CD4-positive, alpha-beta T cell treated with Interleukin-21 for 1 hour (primary cell): ENCODE measurements around the gene CCL28.
"Not testable (repeated sequence)": the region's sequence is repeated elsewhere in the genome, so short reads cannot be mapped to it uniquely, and the experiment has no call there.

Experiments
- DNase-seq: peaks from one replicate; pipeline ENCODE4 v3.0.0-alpha.2; 2020

The CCL28 gene

DNA sequence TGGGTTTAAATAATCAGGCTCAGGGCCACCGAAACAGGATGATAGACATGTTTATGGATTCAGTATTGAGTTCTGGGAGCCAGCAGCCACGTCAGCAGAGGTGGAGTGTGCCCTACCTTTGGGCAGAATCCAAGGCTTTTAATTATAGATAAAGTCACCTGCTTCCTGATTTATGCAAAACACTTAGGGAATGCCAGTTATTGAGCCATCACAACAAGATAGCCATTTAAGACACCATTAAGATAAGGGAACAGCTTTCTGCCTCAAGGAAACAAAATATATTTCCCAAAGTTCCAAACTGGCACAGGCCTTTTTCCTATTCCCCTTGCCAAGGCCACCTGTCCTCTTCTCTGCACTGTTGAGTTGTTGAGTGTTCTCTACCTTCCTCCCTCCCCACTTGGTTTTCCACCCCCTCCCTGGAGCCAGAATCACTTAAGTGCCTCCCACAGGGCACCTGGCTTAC, 2.4 kb downstream of the CCL28 start:
- DNase-seq, result no peak

DNA sequence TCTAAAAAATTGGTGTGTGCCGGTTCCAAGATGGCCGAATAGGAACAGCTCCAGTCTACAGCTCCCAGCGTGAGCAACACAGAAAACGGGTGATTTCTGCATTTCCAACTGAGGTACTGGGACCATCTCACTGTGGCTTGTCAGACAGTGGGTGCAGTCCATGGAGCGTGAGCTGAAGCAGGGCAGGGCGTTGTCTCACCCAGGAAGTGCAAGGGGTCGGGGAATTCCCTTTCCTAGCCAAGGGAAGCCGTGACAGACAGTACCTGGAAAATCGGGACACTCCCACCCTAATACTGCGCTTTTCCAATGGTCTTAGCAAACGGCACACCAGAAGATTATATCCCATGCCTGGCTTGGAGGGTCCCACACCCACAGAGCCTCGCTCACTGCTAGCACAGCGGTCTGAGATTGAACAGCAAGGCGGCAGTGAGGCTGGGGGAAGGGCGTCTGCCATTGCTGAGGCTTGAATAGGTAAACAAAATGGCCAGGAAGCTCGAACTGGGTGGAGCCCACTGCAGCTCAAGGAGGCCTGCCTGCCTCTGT, 9.6 kb downstream of the CCL28 start:
- DNase-seq, result not testable (repeated sequence)

DNA sequence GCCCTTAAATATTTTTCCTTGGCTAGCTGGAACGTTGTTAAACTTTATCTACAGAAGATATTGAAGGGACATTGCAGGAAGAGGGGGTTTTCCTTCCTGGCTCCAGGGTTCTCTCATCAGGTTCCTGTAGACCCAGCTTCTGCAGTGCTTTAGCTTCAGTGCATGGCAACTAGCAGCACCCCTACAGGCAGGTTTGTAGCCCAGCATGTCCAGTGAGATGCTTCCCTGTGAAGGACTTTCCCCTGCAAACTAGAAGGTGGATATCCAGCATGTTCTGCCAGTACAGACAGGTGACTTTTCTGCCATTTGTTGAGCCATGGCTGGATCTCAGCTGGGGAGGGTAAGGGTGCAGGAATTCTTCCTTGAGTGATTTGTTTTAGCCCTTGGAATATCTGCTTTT, 10.4 kb downstream of the CCL28 start:
- no peak for DNase-seq

DNA sequence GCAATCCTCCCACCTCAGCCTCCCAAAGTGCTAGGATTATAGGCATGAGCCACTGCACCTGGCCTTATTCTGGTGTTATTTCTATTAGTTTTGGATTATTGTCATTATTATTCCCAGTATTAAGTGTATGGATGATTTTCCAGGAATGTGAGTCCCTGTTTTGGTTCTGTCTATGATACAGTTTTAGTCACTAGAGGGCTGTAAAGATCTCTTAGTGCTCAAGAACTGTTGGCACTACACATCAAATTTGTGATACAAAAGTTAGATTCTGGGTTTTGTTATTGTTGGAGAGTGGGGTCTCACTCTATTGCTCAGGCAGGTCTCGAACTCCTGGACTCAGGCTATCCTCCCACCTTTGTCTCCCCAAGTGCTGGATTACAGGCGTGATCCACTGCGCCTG, 12.1 kb downstream of the CCL28 start:
- no peak for DNase-seq

DNA sequence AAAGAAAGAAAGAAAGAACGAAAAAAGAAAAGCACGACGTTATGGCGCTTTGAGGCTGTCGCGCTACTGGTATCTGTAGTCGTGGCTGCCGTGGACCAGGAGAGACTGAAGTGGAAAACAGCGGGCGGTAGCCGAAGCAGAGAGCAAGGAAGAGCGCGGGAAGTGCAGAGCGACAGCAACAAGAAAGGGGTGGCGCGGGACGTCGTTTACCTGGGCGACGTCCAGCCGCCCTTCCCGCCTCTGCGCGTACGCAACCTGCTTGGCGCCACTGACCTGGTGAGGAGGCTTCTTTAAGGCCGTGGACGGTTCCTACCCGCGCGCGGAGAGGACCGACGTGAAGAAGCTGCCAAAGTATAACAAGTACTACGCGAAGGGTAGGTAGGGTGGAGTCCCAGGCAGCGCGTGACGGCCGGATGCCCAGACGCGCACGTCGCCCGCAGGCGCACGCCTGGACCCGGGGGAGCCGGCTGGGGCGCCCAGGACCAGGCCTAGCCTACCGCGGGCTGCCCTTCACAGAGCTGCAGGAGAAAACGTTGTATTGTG, 15.4 kb downstream of the CCL28 start:
- peak; percentile 60 for DNase-seq

DNA sequence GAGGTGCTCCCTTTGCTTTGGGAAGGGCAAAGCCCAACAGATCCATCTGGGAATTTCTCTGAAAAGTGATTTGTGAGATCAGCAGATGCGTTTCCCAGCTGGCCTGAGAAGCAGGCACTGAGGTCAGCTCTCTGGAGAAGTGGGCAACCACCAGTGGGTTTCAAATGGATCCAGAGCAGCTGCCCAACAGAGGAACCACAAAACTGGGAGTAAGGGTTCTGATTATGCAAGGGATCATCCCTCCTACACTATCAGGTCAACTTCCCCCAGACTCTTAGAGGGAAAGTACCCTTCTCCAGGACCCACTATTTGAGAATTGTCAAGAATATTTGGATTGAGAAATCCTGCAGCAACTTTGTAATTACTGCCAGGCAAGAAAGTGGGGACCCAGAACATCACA, 21.7 kb downstream of the CCL28 start:
- no peak for DNase-seq

DNA sequence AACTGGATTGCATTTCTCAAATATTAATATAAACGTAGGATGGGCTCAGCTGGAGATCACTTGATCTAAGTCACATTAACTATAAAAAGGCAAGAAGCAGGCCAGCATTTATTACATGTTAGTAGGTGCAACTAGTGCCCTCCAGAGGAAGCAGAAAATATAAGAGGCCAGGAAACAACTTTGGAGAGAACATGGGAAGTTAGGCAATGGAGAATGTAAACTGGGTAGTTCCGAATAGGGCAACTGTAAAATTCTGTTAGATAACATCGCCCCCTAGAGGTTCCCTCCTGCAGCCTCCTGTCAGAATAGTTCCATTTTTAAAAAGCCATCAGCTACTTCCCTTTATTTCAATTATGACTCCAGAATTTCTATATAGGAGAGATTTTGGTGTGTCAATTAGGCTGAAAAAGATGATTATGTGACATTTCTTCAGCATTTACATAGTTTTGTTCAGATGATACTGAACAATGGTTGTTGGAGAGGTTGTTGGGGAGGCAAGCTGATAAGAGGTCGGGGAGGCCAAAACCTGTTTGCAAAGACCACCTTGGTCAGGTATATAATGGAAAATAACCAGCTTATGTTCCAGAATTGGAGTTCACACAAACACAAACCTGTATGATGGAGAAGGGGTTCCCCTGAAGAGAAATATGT, 22.4 kb downstream of the CCL28 start:
- peak; percentile 68 for DNase-seq

DNA sequence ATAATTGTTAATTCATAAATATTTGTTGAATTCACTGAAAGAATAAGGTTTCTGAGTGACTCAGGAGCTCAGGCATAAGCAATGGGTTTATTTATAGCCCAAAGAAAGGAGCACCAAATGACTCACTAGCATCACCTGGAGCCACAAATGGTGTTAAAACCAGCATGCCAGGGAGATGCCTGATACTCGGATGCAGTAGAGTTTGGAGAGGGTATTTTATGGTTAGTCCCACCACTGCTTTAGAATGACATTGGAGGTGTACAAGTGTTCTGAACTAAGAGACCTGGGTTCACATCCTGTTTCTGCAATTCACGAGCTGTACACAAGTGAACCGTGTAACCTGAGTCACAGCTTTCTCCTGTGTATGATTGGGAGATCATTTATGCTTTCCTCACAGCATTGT, 25.2 kb downstream of the CCL28 start:
- no peak for DNase-seq

DNA sequence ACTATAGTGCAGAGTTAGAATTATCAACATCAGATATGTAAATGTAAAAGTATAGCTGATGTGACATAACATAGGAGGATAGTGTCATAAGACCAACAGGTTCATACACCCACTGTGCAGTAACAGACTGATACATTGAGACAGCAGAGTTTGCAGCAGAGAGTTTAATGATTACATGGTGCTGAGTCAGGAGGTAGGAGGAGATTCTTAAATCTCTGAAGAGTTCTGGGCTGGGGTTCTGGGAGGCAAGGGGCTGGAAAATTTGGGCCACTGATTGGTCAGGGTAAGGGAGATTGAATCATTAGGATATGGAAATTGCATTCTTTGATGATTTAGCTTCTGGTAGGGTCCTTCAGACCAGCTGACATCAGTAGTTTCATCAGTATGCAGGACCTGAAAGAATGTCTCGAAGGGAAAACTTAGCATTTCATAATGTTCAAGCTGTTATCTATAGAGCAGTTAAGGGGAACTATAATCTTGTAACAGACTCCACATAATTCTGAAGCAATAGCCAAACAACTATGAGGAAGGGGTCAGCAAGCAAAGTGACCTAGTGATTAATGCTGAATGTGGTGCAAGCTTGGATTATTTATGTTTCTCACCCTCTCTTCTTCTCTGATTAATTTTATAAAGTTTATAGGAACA, 35.6 kb downstream of the CCL28 start:
- DNase-seq, result no peak

DNA sequence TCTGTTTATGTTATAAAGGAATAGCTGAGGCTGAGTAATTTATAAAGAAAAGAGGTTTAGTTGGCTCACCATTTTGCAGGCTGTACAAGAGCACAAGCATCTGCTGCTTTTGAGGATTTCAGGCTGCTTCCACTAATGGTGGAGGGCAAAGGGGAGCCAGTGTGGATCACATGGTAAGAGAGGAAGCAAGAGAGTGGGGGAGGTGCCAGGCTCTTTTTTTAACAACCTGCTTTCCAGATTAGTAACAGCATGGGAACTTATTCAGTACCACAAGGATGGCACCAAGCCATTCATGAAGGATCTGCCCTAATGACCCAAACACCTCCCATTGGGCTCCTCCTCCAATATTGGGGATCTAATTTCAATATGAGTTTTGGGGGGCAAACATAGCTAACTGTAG, 40.4 kb downstream of the CCL28 start:
- DNase-seq, result no peak

DNA sequence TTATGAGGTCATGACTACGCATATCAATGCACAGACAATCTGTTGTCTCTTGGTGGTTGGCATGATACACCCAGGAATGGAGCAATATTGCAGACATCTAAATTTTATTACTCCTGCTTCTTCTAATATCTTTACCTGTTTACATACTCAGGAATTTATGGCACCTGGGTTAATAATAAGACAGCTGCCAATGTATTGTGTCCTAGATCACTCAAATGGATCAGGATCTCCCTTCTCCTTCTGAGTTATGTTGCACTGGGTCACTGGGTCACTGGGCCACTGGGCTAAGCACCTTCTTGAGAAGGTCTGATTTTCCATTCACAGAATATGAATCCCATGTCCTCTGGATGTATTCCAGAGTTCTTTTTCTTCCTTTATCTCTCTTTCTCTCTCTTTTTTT, 41.8 kb downstream of the CCL28 start:
- DNase-seq, result no peak

DNA sequence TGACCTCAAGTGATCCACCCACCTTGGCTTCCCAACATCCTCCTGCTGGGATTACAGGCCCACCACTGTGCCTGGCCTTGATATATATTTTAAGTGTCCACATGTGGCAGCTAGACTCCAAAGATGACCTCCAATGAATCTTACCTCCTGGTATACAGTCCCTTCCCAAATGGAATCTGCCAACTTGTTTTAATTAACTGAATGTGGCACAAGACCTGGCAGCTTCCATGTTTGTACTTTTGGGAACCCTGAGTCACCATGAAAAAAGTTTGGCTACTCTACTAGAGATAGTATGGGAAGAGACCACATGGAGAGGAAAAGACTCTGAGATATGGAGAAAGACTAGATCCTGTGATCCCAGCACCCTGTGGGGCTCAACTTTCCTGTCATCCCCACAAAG, 42.5 kb downstream of the CCL28 start:
- DNase-seq, result no peak

DNA sequence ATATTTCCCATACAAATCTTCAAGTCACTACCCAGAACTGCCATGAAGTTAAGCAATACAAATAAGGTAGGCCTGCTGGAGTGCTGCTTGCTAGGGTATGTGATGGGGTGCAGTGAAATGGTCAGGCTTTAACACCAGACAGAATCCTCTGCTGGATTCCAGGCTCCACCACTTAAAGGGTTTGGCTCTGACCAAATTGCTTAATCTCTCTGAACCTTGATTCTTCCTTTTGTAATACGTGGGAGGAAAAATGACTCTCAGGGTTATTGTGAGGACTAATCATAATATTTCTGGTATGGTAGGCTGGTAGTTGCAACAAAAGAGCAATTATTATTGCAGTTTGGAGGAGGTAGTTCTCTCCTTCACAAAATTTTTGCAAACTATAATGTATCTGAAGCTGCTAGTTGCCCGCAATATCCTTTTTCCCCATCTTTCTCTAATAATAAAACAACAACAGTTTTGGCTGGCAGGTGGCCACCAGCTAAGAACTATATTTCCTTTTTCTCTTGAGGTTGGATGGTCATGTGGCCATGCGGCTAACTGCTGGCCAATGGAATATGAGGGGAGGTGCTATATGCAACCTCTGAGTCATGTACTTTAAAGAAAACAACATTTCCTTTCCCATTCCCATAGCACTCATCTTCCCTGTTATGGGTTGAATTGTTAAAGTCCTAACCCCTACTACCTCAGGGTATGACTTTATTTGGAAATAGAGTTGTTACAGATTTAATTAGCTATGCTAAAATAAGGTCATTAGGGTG, 44.1 kb downstream of the CCL28 start:
- DNase-seq, result no peak

DNA sequence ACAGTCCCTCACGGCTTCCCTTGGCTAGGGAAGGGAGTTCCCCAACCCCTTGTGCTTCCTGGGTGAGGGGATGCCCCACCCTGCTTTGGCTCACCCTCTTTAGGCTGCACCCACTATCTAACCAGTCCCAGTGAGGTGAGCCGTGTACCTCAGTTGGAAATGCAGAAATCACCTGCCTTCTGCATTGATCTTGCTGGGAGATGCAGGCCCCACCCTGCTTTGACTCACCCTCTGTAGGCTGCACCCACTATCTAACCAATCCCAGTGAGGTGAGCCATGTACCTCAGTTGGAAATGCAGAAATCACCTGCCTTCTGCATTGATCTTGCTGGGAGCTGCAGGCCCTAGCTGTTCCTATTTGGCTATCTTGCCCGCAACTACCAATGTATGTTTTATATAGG, 44.7 kb downstream of the CCL28 start:
- no peak for DNase-seq

DNA sequence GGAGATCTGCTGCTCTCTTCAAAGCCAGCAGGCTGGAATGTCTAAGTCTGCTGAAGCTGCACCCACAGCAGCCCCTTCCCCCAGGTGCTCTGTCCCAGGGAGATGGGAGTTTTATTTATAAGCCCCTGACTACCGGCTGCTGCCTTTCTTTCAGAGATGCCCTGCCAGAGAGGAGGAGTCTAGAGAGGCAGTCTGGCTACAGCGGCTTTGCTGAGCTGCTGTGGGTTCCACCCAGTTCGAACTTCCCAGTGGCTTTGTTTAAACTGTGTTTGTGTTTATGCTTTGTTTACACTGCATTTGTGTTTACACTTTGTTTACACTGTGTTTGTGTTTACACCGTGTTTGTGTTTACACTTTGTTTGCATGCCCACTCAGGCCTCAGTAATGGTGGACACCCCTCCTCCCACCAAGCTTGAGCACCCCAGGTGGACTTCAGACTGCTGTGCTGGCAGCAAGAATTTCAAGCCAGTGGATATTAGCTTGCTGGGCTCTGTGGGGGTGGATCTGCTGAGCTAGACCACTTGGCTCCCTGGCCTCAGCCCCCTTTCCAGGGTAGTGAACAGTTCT, 45.4 kb downstream of the CCL28 start:
- not testable (repeated sequence) for DNase-seq

DNA sequence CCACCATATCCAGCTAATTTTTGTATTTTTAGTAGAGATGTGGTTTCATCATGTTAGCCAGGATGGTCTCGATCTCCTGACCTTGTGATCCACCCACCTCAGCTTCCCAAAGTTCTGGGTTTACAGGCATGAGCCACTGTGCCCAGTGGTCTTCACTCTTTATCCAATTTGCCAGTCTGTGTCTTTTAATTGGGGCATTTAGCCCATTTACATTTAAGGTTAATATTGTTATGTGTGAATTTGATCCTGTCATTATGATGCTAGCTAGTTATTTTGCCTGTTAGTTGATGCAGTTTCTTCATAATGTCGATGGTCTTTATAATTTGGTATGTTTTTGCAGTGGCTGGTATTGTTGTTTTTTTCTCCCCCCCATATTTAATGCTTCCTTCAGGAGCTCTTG, 47.0 kb downstream of the CCL28 start:
- not testable (repeated sequence) for DNase-seq

DNA sequence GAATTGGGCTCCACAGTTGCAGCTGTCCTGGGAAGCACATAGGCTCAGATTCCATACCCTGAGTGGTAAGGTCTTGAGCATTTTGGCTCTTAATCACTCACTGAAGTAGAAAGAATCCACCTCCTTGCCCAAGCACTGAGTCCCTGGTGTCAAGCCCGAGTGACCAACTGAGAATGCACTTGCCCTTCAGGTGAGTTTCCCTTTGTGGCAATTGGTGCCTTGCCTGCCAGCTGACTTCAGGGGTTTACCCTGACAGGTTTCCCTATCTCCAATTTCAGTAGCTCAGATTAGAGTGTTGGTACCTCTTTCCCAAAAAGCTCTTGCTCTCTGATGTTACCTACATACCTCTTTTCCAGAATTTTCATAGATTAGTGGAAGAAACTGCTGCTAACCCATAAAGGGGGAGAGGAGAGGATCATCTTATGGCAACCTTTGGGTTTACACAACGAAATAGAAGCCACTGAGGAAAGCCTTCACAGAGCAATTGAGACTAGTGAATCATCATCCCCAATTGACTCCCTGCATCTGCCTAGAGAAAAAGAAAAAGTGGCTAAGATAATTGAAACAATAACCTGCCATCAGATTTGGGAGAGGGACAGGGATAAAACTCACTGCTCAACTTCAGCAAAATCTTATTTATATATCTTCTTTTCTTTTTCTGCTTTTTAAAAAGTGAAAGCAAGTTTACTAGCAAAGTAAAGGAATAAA, 48.6 kb downstream of the CCL28 start:
- DNase-seq, result no peak

DNA sequence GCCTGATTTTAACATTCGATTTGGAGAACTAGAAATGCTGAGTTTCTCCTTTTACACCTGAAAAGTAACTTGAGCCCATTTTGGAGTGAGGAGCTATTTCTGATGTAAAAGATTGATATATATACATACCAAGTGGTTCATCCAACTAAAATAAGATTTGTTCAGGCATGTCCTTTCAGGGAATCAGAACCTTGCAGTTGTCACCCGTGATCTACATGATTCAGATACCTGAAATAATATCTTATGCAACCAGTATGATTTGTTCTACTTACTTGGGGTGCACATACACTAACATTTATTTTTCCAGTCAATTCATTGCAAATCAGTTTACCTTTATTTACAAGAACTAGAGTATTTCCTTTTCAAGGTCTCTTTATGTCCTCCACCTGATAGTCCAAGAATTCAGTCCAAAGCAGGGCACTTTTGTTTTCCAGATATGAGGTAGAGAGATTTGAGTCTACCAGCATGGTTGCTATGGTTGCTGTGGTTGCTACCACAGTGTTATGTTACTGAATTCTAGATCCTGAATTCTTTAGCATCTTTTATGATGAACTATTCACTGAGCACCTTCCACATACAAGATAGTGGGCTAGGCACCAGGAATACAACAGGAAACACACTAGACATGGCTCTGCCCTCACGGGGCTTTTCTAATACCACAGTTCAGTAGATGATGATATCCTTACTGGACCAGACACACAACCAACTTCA, 49.3 kb downstream of the CCL28 start:
- DNase-seq, result no peak

DNA sequence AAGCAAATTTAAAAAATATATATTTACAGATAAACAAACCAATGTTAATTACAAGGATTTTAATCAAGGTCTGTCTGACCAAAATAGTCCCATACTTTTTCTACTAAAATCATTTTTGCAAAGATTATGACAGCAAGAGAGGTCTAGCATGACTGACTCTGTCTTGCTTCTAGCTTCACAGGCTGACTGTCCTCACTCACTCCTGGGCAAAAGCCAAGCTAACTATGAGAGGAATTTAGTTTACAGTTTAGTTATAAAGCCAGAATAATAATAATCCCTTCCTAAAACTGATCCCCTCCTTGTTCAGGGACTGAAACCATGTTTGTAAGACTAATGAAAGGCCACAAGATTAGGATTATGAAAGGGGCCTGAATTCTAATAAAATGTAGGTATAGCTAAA, 53.5 kb downstream of the CCL28 start:
- DNase-seq, result no peak

DNA sequence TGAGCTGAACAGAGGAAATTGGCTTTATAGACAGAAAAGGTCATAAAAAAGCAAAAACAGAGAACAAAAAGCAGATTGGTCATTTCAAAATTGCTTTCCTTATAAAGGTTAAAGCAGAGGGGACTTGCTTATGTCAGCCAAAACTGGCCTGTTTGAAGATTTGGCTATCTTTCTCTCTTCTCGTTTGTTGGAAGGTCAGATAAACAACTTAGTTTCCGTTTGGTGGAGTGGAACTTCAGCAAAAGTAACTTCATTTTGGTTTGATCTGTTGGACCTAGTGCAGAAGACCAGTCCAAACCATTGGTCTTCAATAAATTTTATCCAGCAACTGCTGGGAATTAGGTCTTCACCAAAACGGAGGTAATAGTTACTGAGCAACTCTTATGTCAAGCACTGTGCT, 53.9 kb downstream of the CCL28 start:
- no peak for DNase-seq

DNA sequence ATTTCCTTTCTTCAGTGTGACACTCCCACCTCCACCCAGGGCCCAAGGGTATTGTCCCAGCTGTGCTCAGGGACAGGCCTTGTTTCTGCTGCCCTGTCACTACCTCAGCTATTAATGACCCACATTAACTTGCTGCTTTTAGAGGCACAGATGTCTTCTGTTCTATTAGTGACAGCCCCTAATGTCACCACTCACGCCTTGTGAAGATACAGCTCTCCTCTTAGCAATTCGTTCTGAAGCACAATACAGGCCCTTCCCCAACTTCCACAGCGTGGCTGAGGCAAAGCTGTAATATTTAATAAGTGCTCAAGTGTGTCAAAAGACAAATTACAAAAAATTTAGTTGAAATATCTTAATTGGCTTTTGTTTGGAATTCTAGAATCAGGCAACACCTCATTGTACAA, 54.3 kb downstream of the CCL28 start:
- DNase-seq, result no peak

DNA sequence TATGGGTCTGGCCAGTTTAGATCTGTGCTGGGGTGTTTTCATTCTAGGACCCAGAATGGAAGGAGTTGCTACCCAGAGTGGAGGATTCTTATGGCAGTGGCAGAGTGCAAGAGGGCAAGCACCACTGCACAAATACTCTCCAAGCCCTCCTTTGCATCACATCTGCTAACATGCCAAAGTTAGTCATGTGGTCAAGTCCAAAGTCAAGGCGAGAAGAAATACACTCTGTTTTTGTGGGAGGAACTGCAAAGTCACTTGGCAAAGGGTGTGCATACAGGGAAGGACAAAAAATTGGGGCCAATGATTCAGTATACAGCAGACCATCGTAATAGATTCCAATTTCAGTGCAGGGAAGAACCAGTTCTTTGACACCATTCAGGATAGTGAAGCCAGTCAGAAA, 55.1 kb downstream of the CCL28 start:
- DNase-seq, result no peak
